HEK293 (cell line): ENCODE measurements around the gene ADSS1.

Experiments used
- EGR2 ChIP-seq: fragments of 450-650 bp; formaldehyde crosslinking; IDR thresholded peaks from 2 replicates; pipeline ENCODE4 v1.5.1; 2016; ENCODE audit warnings: low read depth, missing biosample characterization, missing genetic modification characterization
- ZNF548 ChIP-seq: fragments of 450-650 bp; formaldehyde crosslinking; IDR thresholded peaks from 2 replicates; pipeline ENCODE4 v1.5.1; 2016; ENCODE audit warnings: missing biosample characterization, missing genetic modification characterization
- ZNF654 ChIP-seq: fragments of 450-650 bp; formaldehyde crosslinking; IDR thresholded peaks from 2 replicates; pipeline ENCODE4 v1.5.1; 2016; ENCODE audit warnings: low read depth, missing biosample characterization, missing genetic modification characterization
- TF ChIP-seq, protein P1 (sequence below): fragments of 450-650 bp; formaldehyde crosslinking; IDR thresholded peaks from 2 replicates; pipeline ENCODE4 v1.5.1; 2016; ENCODE audit warnings: missing biosample characterization, missing genetic modification characterization

DNA sequence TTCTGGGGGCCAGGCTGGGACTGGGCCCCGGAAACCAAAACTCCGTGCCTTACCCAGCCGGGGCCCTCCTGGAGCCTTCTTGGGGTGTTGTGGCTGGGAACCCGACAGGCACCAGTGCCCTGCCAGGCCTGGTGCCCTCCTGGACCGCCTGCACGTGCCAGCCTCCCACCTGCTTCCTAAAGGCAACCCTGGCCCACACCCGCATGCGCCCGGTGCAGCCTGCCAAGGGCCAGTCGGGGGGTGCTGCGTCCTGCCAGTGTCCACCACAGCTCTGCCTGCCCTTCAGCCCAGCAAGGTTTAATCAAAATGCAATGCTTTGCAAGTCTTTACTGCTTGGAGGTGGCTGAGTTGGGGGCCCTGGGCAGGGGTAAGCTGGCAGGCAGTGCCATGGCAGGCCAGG is 5.2 kb upstream of the ADSS1 start:
- TF ChIP-seq EGR2 (tag by site-specific recombination) (no peak), ZNF548 (no peak), ZNF654 (no peak)
- TF ChIP-seq, protein P1, sequence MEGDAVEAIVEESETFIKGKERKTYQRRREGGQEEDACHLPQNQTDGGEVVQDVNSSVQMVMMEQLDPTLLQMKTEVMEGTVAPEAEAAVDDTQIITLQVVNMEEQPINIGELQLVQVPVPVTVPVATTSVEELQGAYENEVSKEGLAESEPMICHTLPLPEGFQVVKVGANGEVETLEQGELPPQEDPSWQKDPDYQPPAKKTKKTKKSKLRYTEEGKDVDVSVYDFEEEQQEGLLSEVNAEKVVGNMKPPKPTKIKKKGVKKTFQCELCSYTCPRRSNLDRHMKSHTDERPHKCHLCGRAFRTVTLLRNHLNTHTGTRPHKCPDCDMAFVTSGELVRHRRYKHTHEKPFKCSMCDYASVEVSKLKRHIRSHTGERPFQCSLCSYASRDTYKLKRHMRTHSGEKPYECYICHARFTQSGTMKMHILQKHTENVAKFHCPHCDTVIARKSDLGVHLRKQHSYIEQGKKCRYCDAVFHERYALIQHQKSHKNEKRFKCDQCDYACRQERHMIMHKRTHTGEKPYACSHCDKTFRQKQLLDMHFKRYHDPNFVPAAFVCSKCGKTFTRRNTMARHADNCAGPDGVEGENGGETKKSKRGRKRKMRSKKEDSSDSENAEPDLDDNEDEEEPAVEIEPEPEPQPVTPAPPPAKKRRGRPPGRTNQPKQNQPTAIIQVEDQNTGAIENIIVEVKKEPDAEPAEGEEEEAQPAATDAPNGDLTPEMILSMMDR (tag by site-specific recombination) = no peak
